WTC11 (cell line): ENCODE data around the gene FREY1. TPM values are rescaled to one million over a fixed set of nuclear protein-coding genes. Genes with fewer than 3 reads are reported as not detected.

Experiments used
- ATAC-seq: fragments of 200-7000 bp; cut with Tn5 transposase; 2 replicates; pipeline ENCODE4 v1.10.0; 2021; ENCODE audit warnings: mild to moderate bottlenecking, moderate library complexity
- CTCF ChIA-PET: fragments of 300-600 bp; sonication (Branson Sonifier 250); formaldehyde crosslinking; loops from one replicate; lab custom pipeline; 2021; ENCODE audit warnings: antibody characterized with exemption; lab: Charles Lee
- POLR2A ChIA-PET: fragments of 350-600 bp; sonication (Branson Sonifier 250); formaldehyde crosslinking; loops from one replicate; lab custom pipeline; 2021; ENCODE audit warnings: antibody characterized with exemption; lab: Charles Lee
- DNase-seq: peaks from one replicate; pipeline ENCODE4 v3.0.0; 2021; ENCODE audit warnings: low spot score
- H3K27ac Mint-ChIP-seq: 2 replicates; pipeline ENCODE4 v1.8.0; 2021; ENCODE audit warnings: mixed read lengths
- H3K27me3 Mint-ChIP-seq: 2 replicates; pipeline ENCODE4 v1.8.0; 2021; ENCODE audit warnings: low read depth, mild to moderate bottlenecking, moderate library complexity, mixed read lengths
- H3K36me3 Mint-ChIP-seq: 2 replicates; pipeline ENCODE4 v1.8.0; 2021; ENCODE audit warnings: mixed read lengths
- H3K4me1 Mint-ChIP-seq: 2 replicates; pipeline ENCODE4 v1.8.0; 2022; ENCODE audit warnings: mixed read lengths
- H3K4me3 Mint-ChIP-seq: 2 replicates; pipeline ENCODE4 v1.8.0; 2021; ENCODE audit warnings: mild to moderate bottlenecking, moderate library complexity, mixed read lengths
- H3K9me3 Mint-ChIP-seq: 2 replicates; pipeline ENCODE4 v1.8.0; 2021; ENCODE audit warnings: mixed read lengths
- ATF1 ChIP-seq: sonication (generic); formaldehyde crosslinking; IDR thresholded peaks from 2 replicates; pipeline ENCODE4 v1.8.1; 2023; ENCODE audit warnings: mild to moderate bottlenecking, moderate library complexity, missing genetic modification reagents
- ATF6 ChIP-seq: sonication (generic); formaldehyde crosslinking; IDR thresholded peaks from 2 replicates; pipeline ENCODE4 v1.8.1; 2023; ENCODE audit warnings: mild to moderate bottlenecking, missing genetic modification reagents
- E2F1 ChIP-seq: sonication (generic); formaldehyde crosslinking; IDR thresholded peaks from 2 replicates; pipeline ENCODE4 v1.8.0; 2022; ENCODE audit warnings: mild to moderate bottlenecking, missing genetic modification reagents
- ELF4 ChIP-seq: sonication (generic); formaldehyde crosslinking; IDR thresholded peaks from 2 replicates; pipeline ENCODE4 v1.8.1; 2022; ENCODE audit warnings: low read depth, mild to moderate bottlenecking, moderate library complexity, missing genetic modification reagents
- ERG ChIP-seq: fragments of 250-450 bp; sonication (Bioruptor Pico); IDR thresholded peaks from 2 replicates; pipeline ENCODE4 v1.8.0; 2021; ENCODE audit warnings: mild to moderate bottlenecking
- ETV6 ChIP-seq: sonication (generic); formaldehyde crosslinking; IDR thresholded peaks from 2 replicates; pipeline ENCODE4 v1.8.1; 2022; ENCODE audit warnings: mild to moderate bottlenecking, missing genetic modification reagents
- GABPB1 ChIP-seq: sonication (generic); formaldehyde crosslinking; IDR thresholded peaks from 2 replicates; pipeline ENCODE4 v1.8.1; 2023; ENCODE audit warnings: mild to moderate bottlenecking, missing genetic modification reagents
- JAZF1 ChIP-seq: fragments of 250-450 bp; sonication (Bioruptor Pico); IDR thresholded peaks from 2 replicates; pipeline ENCODE4 v1.9.0; 2021; ENCODE audit warnings: moderate library complexity, mild to moderate bottlenecking, inconsistent platforms
- NFATC4 ChIP-seq: fragments of 250-450 bp; sonication (Bioruptor Pico); IDR thresholded peaks from 2 replicates; pipeline ENCODE4 v1.9.0; 2021; ENCODE audit warnings: mild to moderate bottlenecking
- PREB ChIP-seq: sonication (generic); formaldehyde crosslinking; IDR thresholded peaks from 2 replicates; pipeline ENCODE4 v1.8.1; 2022; ENCODE audit warnings: mild to moderate bottlenecking, missing genetic modification reagents, moderate library complexity, borderline replicate concordance
- RELA ChIP-seq: sonication (generic); formaldehyde crosslinking; IDR thresholded peaks from 2 replicates; pipeline ENCODE4 v1.8.1; 2022; ENCODE audit warnings: missing genetic modification reagents, mild to moderate bottlenecking, borderline replicate concordance
- USF1 ChIP-seq: sonication (generic); formaldehyde crosslinking; IDR thresholded peaks from 2 replicates; pipeline ENCODE4 v1.8.0; 2022; ENCODE audit warnings: mild to moderate bottlenecking, missing genetic modification reagents
- ZBTB21 ChIP-seq: sonication (generic); formaldehyde crosslinking; IDR thresholded peaks from 2 replicates; pipeline ENCODE4 v1.8.1; 2023; ENCODE audit warnings: mild to moderate bottlenecking, missing genetic modification reagents, borderline replicate concordance
- ZMAT4 ChIP-seq: fragments of 250-450 bp; sonication (Bioruptor Pico); IDR thresholded peaks from 2 replicates; pipeline ENCODE4 v1.9.0; 2021; ENCODE audit warnings: mild to moderate bottlenecking
- ZNF416 ChIP-seq: fragments of 250-450 bp; sonication (Bioruptor Pico); IDR thresholded peaks from 2 replicates; pipeline ENCODE4 v1.9.0; 2021; ENCODE audit warnings: mild to moderate bottlenecking, inconsistent platforms
- ZSCAN18 ChIP-seq: fragments of 250-450 bp; sonication (Bioruptor Pico); IDR thresholded peaks from 2 replicates; pipeline ENCODE4 v2.1.2; 2022; ENCODE audit warnings: mild to moderate bottlenecking, moderate library complexity
- total RNA-seq: library from RNA; stranded (reverse); gene quantifications from 3 replicates; pipeline ENCODE4 v1.2.3, GENCODE V29; 2021

Gene FREY1
- total RNA-seq, 1 experiment from 2014 or later, result 2.1 TPM

GRCh38 chr11:45869551-45869950 is 37.5 kb downstream of the FREY1 start (continued):
- no peak for TF ChIP-seq RELA (CRISPR knock-in tag)

- DNase-seq (no peak), ATAC-seq (no peak)
- CTCF ChIA-PET, result interaction anchor here (5.3 kb wide), 1 partner anchor 9 kb away, joined by 48 read pairs; no protein-coding TSS in a partner anchor
- POLR2A ChIA-PET, result no interaction called here
- Mint-ChIP-seq H3K27me3 (no peaks in the 10 kb centered on the region), H3K4me3 (no peak overlapping the region), H3K27ac (no peak overlapping the region), H3K4me1 (peaks cover 11% of the 10 kb centered on the region), H3K9me3 (no peaks in the 10 kb centered on the region), H3K36me3 (peaks cover 16% of the 10 kb centered on the region)
- TF ChIP-seq NFATC4 (CRISPR knock-in tag) (no peak), USF1 (no peak), GABPB1 (CRISPR knock-in tag) (no peak), ZBTB21 (CRISPR knock-in tag) (no peak), ELF4 (CRISPR knock-in tag) (no peak), PREB (CRISPR knock-in tag) (no peak), ZMAT4 (CRISPR knock-in tag) (no peak), RELA (CRISPR knock-in tag) (no peak), JAZF1 (CRISPR knock-in tag) (no peak), ZNF416 (no peak), ETV6 (CRISPR knock-in tag) (no peak), ZSCAN18 (no peak), E2F1 (no peak), ATF1 (no peak), ERG (CRISPR knock-in tag) (no peak), ATF6 (CRISPR knock-in tag) (no peak)
Observed at GRCh38 chr11:45864041-45864440, 43.0 kb downstream of the FREY1 start.
